Measurements from ENCODE around the gene ARFIP1.

The ARFIP1 gene

GRCh38 chr4:152956650-152957436, 177.1 kb downstream of the ARFIP1 start:
- no peak for DNase-seq (ENCODE audit: low read depth)
- no peak for TF ChIP-seq CTCF (IDR thresholded peaks at IDR 0.05; ENCODE audit: low read length, missing control alignments)
- no peak overlapping the region for H3K4me3 ChIP-seq (replicated peaks; ENCODE audit: low read depth, low read length)

DNA sequence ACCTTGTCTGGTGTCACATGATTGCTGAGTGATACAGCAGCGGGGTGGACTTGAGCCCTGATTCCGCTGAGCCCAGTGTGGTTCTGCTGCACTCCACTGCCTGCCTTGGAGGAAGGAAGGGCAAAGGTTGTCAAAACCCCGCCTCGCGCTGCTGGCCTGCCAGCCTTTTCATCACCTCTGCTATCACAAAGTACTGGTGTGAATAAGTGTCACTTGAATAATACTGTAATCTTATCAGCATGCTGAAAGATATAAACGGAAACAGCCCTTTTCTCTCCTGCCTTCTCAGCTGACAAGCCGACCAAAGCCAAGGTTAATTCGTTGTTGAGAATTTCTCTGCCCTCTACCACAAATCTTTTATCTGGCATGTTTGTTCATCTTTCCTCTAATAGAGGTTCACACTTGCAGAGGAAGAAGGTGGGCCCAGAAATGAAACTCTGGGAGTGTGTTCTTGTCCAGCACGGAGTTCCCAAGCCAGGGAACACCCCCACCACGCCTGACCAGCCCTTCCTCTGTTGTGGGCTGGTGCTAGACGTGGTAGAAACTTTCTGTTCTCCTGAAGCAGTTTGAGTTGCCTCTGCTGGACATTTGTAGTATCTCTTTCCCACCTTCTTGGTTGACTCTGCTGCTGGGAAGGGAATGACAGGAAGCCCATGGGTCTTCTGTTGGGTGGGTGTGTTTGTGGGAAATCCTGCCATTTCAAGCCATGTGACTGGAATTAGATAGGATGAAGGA, 177.8 kb downstream of the ARFIP1 start:
- no peak overlapping the region for H3K4me3 ChIP-seq (replicated peaks; ENCODE audit: low read depth, low read length)
- no peak for DNase-seq (ENCODE audit: low read depth)
- TF ChIP-seq CTCF (IDR thresholded peaks at IDR 0.05; ENCODE audit: low read length, missing control alignments) = peak; percentile 17

GRCh38 chr4:152959080-152959479, 179.3 kb downstream of the ARFIP1 start:
- no peak for TF ChIP-seq CTCF (IDR thresholded peaks at IDR 0.05; ENCODE audit: low read length, missing control alignments)
- no peak for DNase-seq (ENCODE audit: low read depth)
- H3K4me3 ChIP-seq (replicated peaks; ENCODE audit: low read depth, low read length) = no peak overlapping the region

- H3K4me3 ChIP-seq (replicated peaks; ENCODE audit: low read depth, low read length) = no peak overlapping the region
- TF ChIP-seq CTCF (IDR thresholded peaks at IDR 0.05; ENCODE audit: low read length, missing control alignments) = no peak
- DNase-seq (ENCODE audit: low read depth) = no peak
Observed at GRCh38 chr4:152960082-152960481, 180.3 kb downstream of the ARFIP1 start.

GRCh38 chr4:152961014-152961772, 181.4 kb downstream of the ARFIP1 start:
- H3K4me3 ChIP-seq (replicated peaks; ENCODE audit: low read depth, low read length) = no peak overlapping the region
- no peak for TF ChIP-seq CTCF (IDR thresholded peaks at IDR 0.05; ENCODE audit: low read length, missing control alignments)
- DNase-seq (ENCODE audit: low read depth) = no peak

- DNase-seq (ENCODE audit: low read depth) = no peak
- H3K4me3 ChIP-seq (replicated peaks; ENCODE audit: low read depth, low read length) = no peak overlapping the region
- TF ChIP-seq CTCF (IDR thresholded peaks at IDR 0.05; ENCODE audit: low read length, missing control alignments) = no peak
Observed at GRCh38 chr4:152961773-152962115, 182.0 kb downstream of the ARFIP1 start.
